GM19324 (cell line): ENCODE data around the gene IL9R.
"Not testable (repeated sequence)": the region's sequence is repeated elsewhere in the genome, so short reads cannot be mapped to it uniquely, and the experiment has no call there.

Experiments used
- ATAC-seq: cut with Tn5 transposase; IDR thresholded peaks from one replicate; pipeline ENCODE4 v1.9.1; 2021; ENCODE audit warnings: mild to moderate bottlenecking, moderate library complexity; ENCODE audit not compliant: unreplicated experiment, low FRiP score

IL9R gene

GRCh38 chrX:155997436-155997835 lies at the start of gene IL9R:
TSS of gene IL9R (plus strand) at chrX:155997696. CDS start at chrX:155997760, 64 bp downstream.
- peak; percentile 41 for ATAC-seq

GRCh38 chrX:155949098-155949497 lies 48.4 kb upstream of the IL9R start:
- no peak for ATAC-seq

- ATAC-seq, result no peak
Observed at GRCh38 chrX:155951237-155951789, 46.2 kb upstream of the IL9R start.

GRCh38 chrX:155953055-155953454 lies 44.4 kb upstream of the IL9R start:
- no peak for ATAC-seq

GRCh38 chrX:155954793-155955192 lies 42.7 kb upstream of the IL9R start:
- ATAC-seq, result no peak

GRCh38 chrX:155956099-155956498 lies 41.4 kb upstream of the IL9R start:
- ATAC-seq, result no peak

GRCh38 chrX:155956649-155957048 lies 40.8 kb upstream of the IL9R start:
- no peak for ATAC-seq

- ATAC-seq, result no peak
Observed at GRCh38 chrX:155957843-155958242, 39.7 kb upstream of the IL9R start.

GRCh38 chrX:155959018-155959587 lies 38.4 kb upstream of the IL9R start:
- no peak for ATAC-seq

- no peak for ATAC-seq
Observed at GRCh38 chrX:155962906-155963305, 34.6 kb upstream of the IL9R start.

- ATAC-seq, result no peak
Observed at GRCh38 chrX:155966876-155967275, 30.6 kb upstream of the IL9R start.

- ATAC-seq, result no peak
Observed at GRCh38 chrX:155967653-155968325, 29.7 kb upstream of the IL9R start.

GRCh38 chrX:155968326-155968661 lies 29.2 kb upstream of the IL9R start:
- ATAC-seq, result no peak

GRCh38 chrX:155968791-155969190 lies 28.7 kb upstream of the IL9R start:
- no peak for ATAC-seq

- not testable (repeated sequence) for ATAC-seq
Observed at GRCh38 chrX:155971658-155972057, 25.8 kb upstream of the IL9R start.

GRCh38 chrX:155972241-155972640 lies 25.3 kb upstream of the IL9R start:
- ATAC-seq, result not testable (repeated sequence)

- ATAC-seq, result no peak
Observed at GRCh38 chrX:155983326-155983725, 14.2 kb upstream of the IL9R start.

GRCh38 chrX:155985208-155985607 lies 12.3 kb upstream of the IL9R start:
- ATAC-seq, result no peak

- not testable (repeated sequence) for ATAC-seq
Observed at GRCh38 chrX:155986995-155987394, 10.5 kb upstream of the IL9R start.

GRCh38 chrX:155988859-155989258 lies 8.6 kb upstream of the IL9R start:
- no peak for ATAC-seq

GRCh38 chrX:155993421-155993820 lies 4.1 kb upstream of the IL9R start:
- no peak for ATAC-seq

- no peak for ATAC-seq
Observed at GRCh38 chrX:155995321-155995875, 2.1 kb upstream of the IL9R start.
